GM21737 (cell line): Measurements from ENCODE around the gene GMPPB.

ENCODE experiments used
- ATAC-seq: cut with Tn5 transposase; IDR thresholded peaks from one replicate; pipeline ENCODE4 v1.9.1; 2021; ENCODE audit warnings: mild to moderate bottlenecking, moderate library complexity; ENCODE audit not compliant: unreplicated experiment

GMPPB gene

GRCh38 chr3:49729966-49730609 lies 6.3 kb upstream of the GMPPB start:
- no peak for ATAC-seq

GRCh38 chr3:49727924-49728361 lies 4.2 kb upstream of the GMPPB start:
- ATAC-seq = no peak

- no peak for ATAC-seq
These were observed 3.6 kb upstream of the GMPPB start for GRCh38 chr3:49727154-49727923.

GRCh38 chr3:49725906-49726681 lies 2.3 kb upstream of the GMPPB start:
- ATAC-seq = no peak

GRCh38 chr3:49724586-49724985 lies 835 bp upstream of the GMPPB start:
- ATAC-seq = no peak

GRCh38 chr3:49723296-49723627 lies 489 bp downstream of the GMPPB start:
- no peak for ATAC-seq

- no peak for ATAC-seq
These were observed 855 bp downstream of the GMPPB start for GRCh38 chr3:49722896-49723295.

- ATAC-seq = no peak
These were observed 1.6 kb downstream of the GMPPB start for GRCh38 chr3:49721896-49722781.

GRCh38 chr3:49721596-49721895 lies 2.2 kb downstream of the GMPPB start:
- ATAC-seq = no peak

- ATAC-seq = no peak
These were observed 2.7 kb downstream of the GMPPB start for GRCh38 chr3:49720855-49721595.

- peak; percentile 55 for ATAC-seq
These were observed 4.4 kb downstream of the GMPPB start, which contains the start of gene AMIGO3 for GRCh38 chr3:49719214-49719884. TSS of gene AMIGO3 (minus strand) at chr3:49719684. CDS start at chr3:49719465, 219 bp downstream.

GRCh38 chr3:49718858-49719213 lies 4.9 kb downstream of the GMPPB start:
- no peak for ATAC-seq

GRCh38 chr3:49717959-49718857 lies 5.5 kb downstream of the GMPPB start:
- no peak for ATAC-seq

GRCh38 chr3:49717211-49717958 lies 6.4 kb downstream of the GMPPB start:
- ATAC-seq = no peak

GRCh38 chr3:49716691-49717210 lies 7.0 kb downstream of the GMPPB start:
- ATAC-seq = no peak

GRCh38 chr3:49716169-49716568 lies 7.6 kb downstream of the GMPPB start:
- no peak for ATAC-seq

- ATAC-seq = no peak
These were observed 8.1 kb downstream of the GMPPB start for GRCh38 chr3:49715611-49716121.
